IMR-90 (cell line): ENCODE measurements around the gene UPK1B. TPM values are rescaled to one million over a fixed set of nuclear protein-coding genes. Genes with fewer than 3 reads are reported as not detected.
A peak's percentile ranks its signal among the peaks of the same experiment; 100 is the strongest.

Experiments
- ATAC-seq: fragments of 200-7000 bp; cut with Tn5 transposase; 2 replicates; pipeline ENCODE4 v1.9.1; 2020; ENCODE audit warnings: low read depth, mild to moderate bottlenecking, moderate library complexity
- BruUV-seq: library from RNA; stranded (reverse); fragments of 400-500 nt; replicated peaks from 2 replicates; lab custom pipeline; 2021; lab: Mats Ljungman, UMichigan
- CTCF ChIA-PET: fragments of 300-600 bp; formaldehyde crosslinking; extraction: SDS; loops from one replicate; lab custom pipeline; 2021; ENCODE audit warnings: antibody characterized with exemption; lab: Yijun Ruan, JAX
- POLR2A ChIA-PET: fragments of 300-600 bp; sonication (Branson Sonifier 250); formaldehyde crosslinking; loops from one replicate; lab custom pipeline; 2022; ENCODE audit warnings: antibody characterized with exemption; ENCODE audit not compliant: unreplicated experiment; lab: Charles Lee
- DNase-seq: peaks from one replicate; pipeline ENCODE4 v3.0.0; 2013
- H2AFZ ChIP-seq: replicated peaks from 2 replicates; pipeline ENCODE3; 2013; ENCODE audit warnings: low read length, mild to moderate bottlenecking; ENCODE audit not compliant: poor library complexity
- H2AK5ac ChIP-seq: 2 replicates; pipeline ENCODE4 v1.6.1; 2013; ENCODE audit warnings: low read depth, low read length, inconsistent platforms
- H2AK9ac ChIP-seq: replicated peaks from 2 replicates; pipeline ENCODE3; 2013; ENCODE audit warnings: mild to moderate bottlenecking, low read depth, low read length, moderate library complexity; ENCODE audit not compliant: poor library complexity
- H2BK120ac ChIP-seq: 2 replicates; pipeline ENCODE4 v1.6.1; 2013; ENCODE audit warnings: low read depth, low read length, inconsistent platforms
- H2BK15ac ChIP-seq: 3 replicates; pipeline ENCODE4 v1.6.1; 2013; ENCODE audit warnings: low read depth, low read length, inconsistent platforms
- H2BK20ac ChIP-seq: 2 replicates; pipeline ENCODE4 v1.6.1; 2013; ENCODE audit warnings: low read depth, mild to moderate bottlenecking, inconsistent platforms, low read length, moderate library complexity
- H2BK5ac ChIP-seq: 2 replicates; pipeline ENCODE4 v1.6.1; 2013; ENCODE audit warnings: mild to moderate bottlenecking, low read depth, low read length, inconsistent platforms; ENCODE audit not compliant: poor library complexity, severe bottlenecking
- H3K14ac ChIP-seq: replicated peaks from 2 replicates; pipeline ENCODE4 v1.6.1; 2013; ENCODE audit warnings: low read depth, low read length, inconsistent platforms
- H3K18ac ChIP-seq: 2 replicates; pipeline ENCODE4 v1.6.1; 2013; ENCODE audit warnings: low read depth, low read length, control low read depth
- H3K23ac ChIP-seq: 2 replicates; pipeline ENCODE4 v1.6.1; 2013; ENCODE audit warnings: low read depth, low read length, inconsistent platforms
- H3K27ac ChIP-seq: 2 replicates; pipeline ENCODE4 v1.5.1; 2013; ENCODE audit warnings: mild to moderate bottlenecking, control low read depth, low read length; ENCODE audit not compliant: insufficient read depth
- H3K27me3 ChIP-seq: 2 replicates; pipeline ENCODE4 v1.6.1; 2013; ENCODE audit warnings: low read length; ENCODE audit not compliant: control insufficient read depth, insufficient read depth
- H3K36me3 ChIP-seq: 2 replicates; pipeline ENCODE4 v1.6.1; 2013; ENCODE audit warnings: low read length, mixed read lengths; ENCODE audit not compliant: control insufficient read depth, insufficient read depth
- H3K4ac ChIP-seq: 2 replicates; pipeline ENCODE4 v1.6.1; 2013; ENCODE audit warnings: low read depth, low read length, inconsistent platforms
- H3K4me1 ChIP-seq: 2 replicates; pipeline ENCODE4 v1.6.1; 2013; ENCODE audit warnings: low read length, mixed read lengths; ENCODE audit not compliant: control insufficient read depth, insufficient read depth
- H3K4me2 ChIP-seq: 2 replicates; pipeline ENCODE4 v1.6.1; 2013; ENCODE audit warnings: low read depth, mild to moderate bottlenecking, control low read depth, low read length, moderate library complexity
- H3K4me3 ChIP-seq: 2 replicates; pipeline ENCODE4 v1.5.1; 2013; ENCODE audit warnings: low read depth, mild to moderate bottlenecking, control low read depth, low read length, moderate library complexity; ENCODE audit not compliant: insufficient read depth
- H3K56ac ChIP-seq: 2 replicates; pipeline ENCODE4 v1.6.1; 2013; ENCODE audit warnings: low read length, inconsistent platforms; ENCODE audit not compliant: insufficient read depth; ENCODE audit errors: extremely low read depth
- H3K79me1 ChIP-seq, 2 experiments: 2 replicates each; pipeline ENCODE4 v1.6.1; 2013; ENCODE audit warnings: low read length in 2 of 2, inconsistent platforms in 1 of 2, low read depth in 1 of 2
- H3K9ac ChIP-seq: 2 replicates; pipeline ENCODE4 v1.6.1; 2013; ENCODE audit warnings: low read depth, low read length, control low read depth
- H3K9me1 ChIP-seq: 2 replicates; pipeline ENCODE4 v1.6.1; 2013; ENCODE audit warnings: low read length, inconsistent platforms; ENCODE audit not compliant: insufficient read depth
- H3K9me3 ChIP-seq: 2 replicates; pipeline ENCODE4 v1.6.1; 2013; ENCODE audit warnings: low read length; ENCODE audit not compliant: control insufficient read depth, insufficient read depth
- H4K20me1 ChIP-seq: 2 replicates; pipeline ENCODE4 v1.6.1; 2013; ENCODE audit warnings: low read length, inconsistent platforms; ENCODE audit not compliant: insufficient read depth
- H4K5ac ChIP-seq: 2 replicates; pipeline ENCODE4 v1.6.1; 2013; ENCODE audit warnings: mild to moderate bottlenecking, low read depth, low read length, control low read depth
- H4K8ac ChIP-seq, 2 experiments: 2 replicates each; pipeline ENCODE4 v1.6.1; 2013; ENCODE audit warnings: low read depth in 2 of 2, low read length in 2 of 2, control low read depth in 1 of 2, inconsistent platforms in 1 of 2
- H4K91ac ChIP-seq: 2 replicates; pipeline ENCODE4 v1.6.1; 2013; ENCODE audit warnings: low read depth, low read length, inconsistent platforms; ENCODE audit not compliant: insufficient read depth
- BHLHE40 ChIP-seq: fragments of 150-350 bp; IDR thresholded peaks from 2 replicates; pipeline ENCODE4 v1.6.1; 2016; ENCODE audit warnings: mild to moderate bottlenecking, low read depth, low read length
- CEBPB ChIP-seq: IDR thresholded peaks from 2 replicates; pipeline ENCODE4 v1.6.1; 2012; ENCODE audit warnings: low read depth, low read length, improper control_type of control experiment
- ELK1 ChIP-seq: fragments of 150-350 bp; IDR thresholded peaks from 2 replicates; pipeline ENCODE4 v1.6.1; 2016; ENCODE audit warnings: low read depth, mild to moderate bottlenecking, low read length, moderate library complexity, borderline replicate concordance
- FOS ChIP-seq: fragments of 150-350 bp; IDR thresholded peaks from 2 replicates; pipeline ENCODE4 v1.6.1; 2016; ENCODE audit warnings: low read depth, low read length
- MAZ ChIP-seq: IDR thresholded peaks from 2 replicates; pipeline ENCODE4 v1.6.1; 2012; ENCODE audit warnings: low read depth, mild to moderate bottlenecking, low read length, improper control_type of control experiment, moderate library complexity, borderline replicate concordance
- MXI1 ChIP-seq: IDR thresholded peaks from 2 replicates; pipeline ENCODE4 v1.6.1; 2012; ENCODE audit warnings: low read depth, mild to moderate bottlenecking, low read length, moderate library complexity, borderline replicate concordance
- RAD21 ChIP-seq: IDR thresholded peaks from 2 replicates; pipeline ENCODE4 v1.6.1; 2012; ENCODE audit warnings: low read length, improper control_type of control experiment
- RFX5 ChIP-seq: IDR thresholded peaks from 2 replicates; pipeline ENCODE4 v1.8.0; 2012; ENCODE audit warnings: low read depth, mild to moderate bottlenecking, low read length, moderate library complexity
- USF2 ChIP-seq: fragments of 150-350 bp; IDR thresholded peaks from 2 replicates; pipeline ENCODE4 v1.6.1; 2017; ENCODE audit warnings: mild to moderate bottlenecking, antibody characterized with exemption, low read length, low read depth
- WGBS, 2 experiments: methylation state at CpG; one replicate each; pipeline versions ENCODE4 v1.1.5 to v1.1.7; 2013; ENCODE audit warnings: missing lambda C conversion rate in 2 of 2; ENCODE audit not compliant: insufficient read length in 1 of 2; ENCODE audit errors: extremely low coverage in 2 of 2; 5-methylcytosine and 5-hydroxymethylcytosine counted together
- dilution Hi-C: fragments of 300-500 bp; cut with HindIII; formaldehyde crosslinking; loops from one replicate; pipeline ENCODE4 v1.14.3; 2018; ENCODE audit warnings: low sequenced_read_pairs; ENCODE audit not compliant: unreplicated experiment
- in situ Hi-C: fragments of 300-500 bp; cut with MboI; formaldehyde crosslinking; loops from 3 replicates; pipeline ENCODE4 v1.14.3; 2019; ENCODE audit warnings: low sequenced_read_pairs, inconsistent platforms, mixed read lengths
- intact Hi-C: fragments of 100-400 bp; cut with micrococcal nuclease; formaldehyde crosslinking; loops from 2 replicates; pipeline ENCODE4 v1.10.0; 2022
- polyA plus RNA-seq, 3 experiments: library from polyadenylated mRNA; depleted of rRNA; stranded (reverse); fragments of >200 nt; gene quantifications; 2 replicates each; pipeline ENCODE4 v1.2.3, GENCODE V29; 2012; ENCODE audit warnings: low replicate concordance in 1 of 3
- total RNA-seq: library from RNA; depleted of rRNA; stranded (reverse); fragments of >200 nt; gene quantifications from 2 replicates; pipeline ENCODE4 v1.2.3, GENCODE V29; 2012

UPK1B gene
- total and polyA plus RNA-seq, 2 of the 4 experiments (the other 2 are of a cell fraction) = 0.36 to 0.55 TPM

- ATAC-seq (peak; percentile 62), DNase-seq (no peak)
- H4K91ac ChIP-seq = peak overlapping the region; percentile 13; the same call in 1 of the 2 replicates
- no peak overlapping the region for H2AK9ac ChIP-seq
- H2BK15ac ChIP-seq = no peak overlapping the region
- H2BK120ac ChIP-seq = peak overlapping the region; percentile 42
- dilution Hi-C loops (no loop called here), intact Hi-C loops (loop anchor here (2.0 kb wide), 1 partner anchor 62 kb away; no protein-coding TSS in a partner anchor), in situ Hi-C loops (no loop called here)
- no peak overlapping the region for H3K14ac ChIP-seq
- peak overlapping the region; percentile 60; the same call in 1 of the 2 replicates for H4K5ac ChIP-seq
- H4K20me1 ChIP-seq = no peaks in the 10 kb centered on the region
- no peaks in the 10 kb centered on the region for H3K79me1 ChIP-seq
- H2BK5ac ChIP-seq = peak overlapping the region; percentile 67
- H3K9ac ChIP-seq = no peak overlapping the region
- H3K36me3 ChIP-seq = peaks cover 15% of the 10 kb centered on the region
- CTCF ChIA-PET = no interaction called here
- no peak overlapping the region for H2AFZ ChIP-seq
- H3K4me3 ChIP-seq = no peak overlapping the region
- POLR2A ChIA-PET = no interaction called here
- no peak overlapping the region for H3K27ac ChIP-seq
- peak overlapping the region in 1 of 2 experiments; percentile 19; a peak in 2 of 4 replicates for H4K8ac ChIP-seq
- H3K18ac ChIP-seq = peak overlapping the region; percentile 15
- H3K27me3 ChIP-seq = no peaks in the 10 kb centered on the region
- no peak overlapping the region for H3K23ac ChIP-seq
- H3K9me3 ChIP-seq = no peaks in the 10 kb centered on the region
- H3K4ac ChIP-seq = peak overlapping the region; percentile 29
- H2AK5ac ChIP-seq = 0 out of 2 replicates have a peak overlapping the region, but pooled peaks have one; percentile 20
- H3K56ac ChIP-seq = no peak overlapping the region
- WGBS, 2 experiments = no CpG with 5 or more reads among the region's 4 CpGs
- BruUV-seq = no TSS peak
- peak overlapping the region; percentile 57; the same call in 1 of the 2 replicates for H2BK20ac ChIP-seq
- peaks cover 12% of the 10 kb centered on the region; the same call in 1 of the 2 replicates for H3K9me1 ChIP-seq
- peaks cover 17% of the 10 kb centered on the region for H3K4me1 ChIP-seq
- TF ChIP-seq RFX5 (no peak), MAZ (no peak), RAD21 (0 out of 2 replicates have a peak, but pooled peaks have one; percentile 8), USF2 (no peak), CEBPB (no peak), FOS (no peak), ELK1 (no peak), BHLHE40 (no peak), MXI1 (no peak)
- H3K4me2 ChIP-seq = no peak overlapping the region
Observed at GRCh38 chr3:119206611-119207511, 33.5 kb downstream of the UPK1B start.
